K562 (cell line): ENCODE results near the gene PPP1R10. TPM values are rescaled to one million over a fixed set of nuclear protein-coding genes. Genes with fewer than 3 reads are reported as not detected.

Experiments used
- ARID2 ChIP-seq: fragments of 450-650 bp; IDR thresholded peaks from 2 replicates; pipeline ENCODE4 v1.6.1; 2017; ENCODE audit warnings: antibody characterized with exemption, mild to moderate bottlenecking
- CHD4 ChIP-seq: fragments of 200-600 bp; sonication (generic); IDR thresholded peaks from 3 replicates; pipeline ENCODE4 v1.6.1; 2012; ENCODE audit warnings: low read depth, mild to moderate bottlenecking, mixed read lengths, low read length, inconsistent platforms; ENCODE audit not compliant: insufficient read depth, insufficient replicate concordance, poor library complexity, severe bottlenecking
- CLOCK ChIP-seq: fragments of 250-450 bp; sonication (Bioruptor Pico); IDR thresholded peaks from 2 replicates; pipeline ENCODE4 v1.4.0; 2020; ENCODE audit warnings: mild to moderate bottlenecking, moderate library complexity, borderline replicate concordance
- ELF2 ChIP-seq: fragments of 250-450 bp; sonication (Bioruptor Pico); IDR thresholded peaks from 2 replicates; pipeline ENCODE4 v1.5.0; 2021; ENCODE audit warnings: mild to moderate bottlenecking
- HDGF ChIP-seq: fragments of 450-650 bp; IDR thresholded peaks from 2 replicates; pipeline ENCODE4 v1.6.1; 2016
- HMGN3 ChIP-seq: IDR thresholded peaks from 2 replicates; pipeline ENCODE4 v1.6.1; 2011; ENCODE audit warnings: borderline replicate concordance, low read depth, mild to moderate bottlenecking, mixed read lengths, low read length; ENCODE audit not compliant: insufficient read length; ENCODE audit errors: extremely low read depth
- NCOA6 ChIP-seq: fragments of 450-650 bp; IDR thresholded peaks from 2 replicates; pipeline ENCODE4 v1.6.1; 2017; ENCODE audit warnings: mild to moderate bottlenecking
- PHF8 ChIP-seq: fragments of 200-600 bp; sonication (generic); IDR thresholded peaks from 2 replicates; pipeline ENCODE4 v1.6.1; 2012; ENCODE audit warnings: mixed run types, mild to moderate bottlenecking, inconsistent platforms, low read length, moderate library complexity, borderline replicate concordance
- PYGO2 ChIP-seq: fragments of 450-650 bp; IDR thresholded peaks from 2 replicates; pipeline ENCODE4 v1.6.1; 2016; ENCODE audit warnings: mild to moderate bottlenecking, missing genetic modification characterization, moderate library complexity, missing compliant biosample characterization
- RBFOX2 ChIP-seq: fragments of 200-400 bp; formaldehyde crosslinking; IDR thresholded peaks from 2 replicates; pipeline ENCODE4 v1.6.1; 2017; ENCODE audit warnings: low read depth, mild to moderate bottlenecking, low read length, moderate library complexity
- RBM14 ChIP-seq: fragments of 200-400 bp; formaldehyde crosslinking; IDR thresholded peaks from 2 replicates; pipeline ENCODE4 v1.6.1; 2018; ENCODE audit warnings: low read depth, mild to moderate bottlenecking, low read length, moderate library complexity, borderline replicate concordance; ENCODE audit not compliant: insufficient read depth
- RFX1 ChIP-seq: fragments of 450-650 bp; IDR thresholded peaks from 2 replicates; pipeline ENCODE4 v1.6.1; 2016; ENCODE audit warnings: mild to moderate bottlenecking, moderate library complexity
- RHOXF2B ChIP-seq: fragments of 250-450 bp; sonication (Bioruptor Pico); conservative IDR thresholded peaks from 2 replicates; pipeline ENCODE4 v1.5.1; 2021
- SMAD3 ChIP-seq: fragments of 450-650 bp; formaldehyde crosslinking; conservative IDR thresholded peaks from 2 replicates; pipeline ENCODE4 v1.4.0; 2020; ENCODE audit warnings: mild to moderate bottlenecking
- TEAD2 ChIP-seq: fragments of 450-650 bp; IDR thresholded peaks from 2 replicates; pipeline ENCODE4 v1.6.1; 2016; ENCODE audit warnings: missing genetic modification characterization, control low read depth, missing compliant biosample characterization
- TEAD4 ChIP-seq, 2 experiments: sonication (generic) in 1 of 2; formaldehyde crosslinking in 1 of 2; IDR thresholded peaks; 2 replicates each; pipeline versions ENCODE4 v1.6.1 to v1.8.0; 2012 to 2022; ENCODE audit warnings: borderline replicate concordance in 1 of 2, inconsistent platforms in 1 of 2, low read length in 1 of 2, mild to moderate bottlenecking in 1 of 2, missing genetic modification reagents in 1 of 2
- THRB ChIP-seq: fragments of 450-650 bp; formaldehyde crosslinking; conservative IDR thresholded peaks from 2 replicates; pipeline ENCODE4 v1.4.0; 2022; ENCODE audit warnings: mild to moderate bottlenecking, missing genetic modification characterization
- TRIM28 ChIP-seq: fragments of 450-650 bp; IDR thresholded peaks from 2 replicates; pipeline ENCODE4 v1.6.1; 2017
- ZBTB2 ChIP-seq: fragments of 450-650 bp; IDR thresholded peaks from 2 replicates; pipeline ENCODE4 v1.6.1; 2016; ENCODE audit warnings: antibody characterized with exemption
- ZNF134 ChIP-seq: fragments of 250-450 bp; sonication (Bioruptor Pico); conservative IDR thresholded peaks from 2 replicates; pipeline ENCODE4 v1.4.0; 2020
- ZNF384 ChIP-seq: IDR thresholded peaks from 2 replicates; pipeline ENCODE4 v1.6.1; 2012; ENCODE audit warnings: low read depth, low read length, improper control_type of control experiment
- ZNF511 ChIP-seq: sonication (generic); formaldehyde crosslinking; IDR thresholded peaks from 2 replicates; pipeline ENCODE4 v1.8.0; 2022; ENCODE audit warnings: mild to moderate bottlenecking, missing genetic modification reagents
- ZNF76 ChIP-seq: fragments of 250-450 bp; sonication (Bioruptor Pico); IDR thresholded peaks from 2 replicates; pipeline ENCODE4 v1.4.0; 2020; ENCODE audit warnings: mild to moderate bottlenecking, moderate library complexity, borderline replicate concordance
- polyA plus RNA-seq, 8 experiments: library from polyadenylated mRNA; depleted of rRNA in 4 of 8; stranded (reverse) in 5 of 8; unstranded in 3 of 8; fragments of >200 nt; fragmentation: Nextera tagmentation in 2 of 8; fragmentation: Illumina TruSeq in 1 of 8; extraction: Ambion mirVana in 2 of 8; extraction: Trizol in 1 of 8; gene quantifications; 2 replicates each; pipeline versions ENCODE4 v1.2.1 to v1.2.3, GENCODE V29; 2011 to 2014; ENCODE audit warnings: inconsistent platforms in 1 of 8, missing spikeins in 1 of 8
- total RNA-seq, 7 experiments: library from RNA; depleted of rRNA in 6 of 7; stranded (reverse); fragments of >200 nt in 6 of 7; fragmentation: Illumina TruSeq in 2 of 7; extraction: Trizol in 2 of 7; gene quantifications; 2 replicates each; pipeline versions ENCODE4 v1.2.1 to v1.2.3, GENCODE V29; 2011 to 2021; ENCODE audit warnings: low replicate concordance in 1 of 7

PPP1R10 gene
- total and polyA plus RNA-seq, 9 of the 15 experiments (the other 6 are each of a cell fraction or from before 2014, with no cell fraction given) = 14.1 to 65.5 (median 32.6) TPM

- TF ChIP-seq ZBTB2 (no peak), ZNF384 (no peak), HDGF (no peak), NCOA6 (no peak), ARID2 (no peak), ZNF134 (CRISPR knock-in tag) (no peak), ZNF511 (no peak), TEAD2 (no peak), RBFOX2 (peak; percentile 24; the same call in 1 of the 2 replicates), RHOXF2B (CRISPR knock-in tag) (no peak), PYGO2 (tag) (no peak), ZNF76 (CRISPR knock-in tag) (no peak), CHD4 (no peak), THRB (CRISPR knock-in tag) (no peak), TEAD4 (IDR thresholded peaks at IDR 0.05; ENCODE audit: low read length) (0 out of 2 replicates have a peak, but pooled peaks have one; percentile 12), TEAD4 (CRISPR knock-in tag; IDR thresholded peaks at IDR 0.05; ENCODE audit: borderline replicate concordance) (no peak), PHF8 (no peak), RBM14 (no peak), RFX1 (no peak), CLOCK (CRISPR knock-in tag) (no peak), SMAD3 (CRISPR knock-in tag) (0 out of 2 replicates have a peak, but pooled peaks have one; percentile 16), HMGN3 (no peak), TRIM28 (no peak), ELF2 (no peak)
These were observed 16.5 kb downstream of the PPP1R10 start (continued) for GRCh38 chr6:30600451-30600961.
